ENCODE data around the gene SH2D3A. TPM values are rescaled to one million over a fixed set of nuclear protein-coding genes. Genes with fewer than 3 reads are reported as not detected.

The SH2D3A gene
- total RNA-seq, 1 experiment from 2014 or later: 17.9 TPM

DNA sequence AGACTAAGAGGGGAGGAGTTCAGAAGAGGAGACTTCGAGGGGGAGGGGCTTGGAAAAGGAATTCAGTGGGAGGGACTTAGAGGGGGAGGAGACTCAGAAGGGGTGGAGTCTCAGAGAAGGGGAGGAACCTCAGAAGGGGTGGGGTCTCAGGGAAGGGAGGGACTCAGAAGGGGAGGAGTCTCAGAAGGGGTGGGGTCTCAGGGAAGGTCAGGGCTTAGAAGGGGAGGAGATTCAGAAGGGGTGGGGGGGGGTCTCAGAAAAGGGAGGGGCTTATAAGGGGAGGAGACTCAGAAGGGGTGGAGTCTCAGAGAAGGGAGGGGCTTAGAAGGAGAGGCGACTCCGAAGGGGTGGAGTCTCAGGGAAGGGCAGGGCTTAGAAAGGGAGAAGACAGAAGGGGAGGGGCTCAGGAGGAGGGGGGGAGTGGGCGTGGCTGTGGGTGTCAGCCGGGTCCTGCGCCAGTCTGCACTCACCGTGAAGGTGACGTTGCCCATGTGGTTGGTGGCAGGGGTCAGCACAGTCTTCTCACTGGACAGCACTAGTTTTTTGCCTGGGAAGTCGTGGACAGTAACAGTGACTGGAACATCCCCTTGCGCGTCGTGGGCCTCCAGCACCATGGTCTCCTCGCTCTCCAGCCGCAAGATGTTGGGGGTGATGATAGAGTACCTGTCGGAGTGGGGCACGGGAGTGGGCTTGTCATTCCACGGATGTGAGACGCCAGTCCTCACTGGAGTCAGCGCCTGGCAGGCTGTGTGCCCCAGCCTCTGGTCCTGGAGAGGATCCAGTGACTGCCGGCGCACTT, 48.3 kb downstream of the SH2D3A start:
- DNase-seq: peak; percentile 95
- Histone ChIP-seq H2AK5ac (ENCODE audit: insufficient read length, low read length) (no peak overlapping the region), H3K79me1 (ENCODE audit: insufficient read depth, low read depth, low read length, poor library complexity, severe bottlenecking) (no peaks in the 10 kb centered on the region), H2BK20ac (ENCODE audit: low read depth, low read length, poor library complexity, severe bottlenecking) (no peak overlapping the region), H4K8ac (replicated peaks; ENCODE audit: insufficient read length, low read depth, low read length) (no peak overlapping the region), H3K23ac (ENCODE audit: insufficient read length, low read depth, low read length) (no peak overlapping the region), H2BK12ac (ENCODE audit: insufficient read length, low read depth, low read length) (no peak overlapping the region), H3K18ac (ENCODE audit: insufficient read length, low read depth, low read length) (no peak overlapping the region), H4K20me1 (ENCODE audit: control insufficient read depth, insufficient read depth, insufficient read length) (no peaks in the 10 kb centered on the region), H3K79me2 (ENCODE audit: insufficient read depth, low read length) (no peaks in the 10 kb centered on the region), H3K4me1 (ENCODE audit: insufficient read depth, low read length) (no peaks in the 10 kb centered on the region; the same call in 1 of the 2 replicates), H3K27ac (ENCODE audit: insufficient read length, low read depth, low read length) (no peak overlapping the region), H4K91ac (ENCODE audit: insufficient read length, low read depth, low read length) (no peak overlapping the region), H3K14ac (ENCODE audit: insufficient read depth, low read length) (no peak overlapping the region), H3K23me2 (ENCODE audit: insufficient read length, low read depth, low read length, poor library complexity, severe bottlenecking) (no peaks in the 10 kb centered on the region), H3K9ac (ENCODE audit: extremely low read depth, insufficient read length, low read length) (no peak overlapping the region), H2BK5ac (ENCODE audit: insufficient read length, low read length) (no peak overlapping the region), H2AFZ (ENCODE audit: low read length) (no peak overlapping the region), H3K56ac (ENCODE audit: insufficient read length, low read depth, low read length) (no peak overlapping the region), H3K9me3 (ENCODE audit: control insufficient read depth, low read depth, low read length) (no peaks in the 10 kb centered on the region), H3T11ph (ENCODE audit: low read length) (no peak overlapping the region), H3K4ac (ENCODE audit: low read depth, low read length) (no peak overlapping the region), H3K4me2 (ENCODE audit: insufficient read depth, insufficient read length, low read length) (no peak overlapping the region), H2BK120ac (ENCODE audit: low read depth, low read length, poor library complexity, severe bottlenecking) (no peak overlapping the region), H2BK15ac (ENCODE audit: low read depth, low read length) (no peak overlapping the region), H4K5ac (ENCODE audit: insufficient read length, low read depth, low read length) (no peak overlapping the region), H3K27me3 (ENCODE audit: insufficient read depth, low read length) (no peaks in the 10 kb centered on the region)
- peaks cover 0 to 4% (median 3%) of the 10 kb centered on the region in 3 experiments; a peak in 2 of 7 replicates for H3K36me3 Mint-ChIP-seq (ENCODE audit: insufficient read depth in 1 of 3, low read depth in 3 of 3)
- H3K4me3 Mint-ChIP-seq: peak overlapping the region in 1 of 2 experiments; percentile 20; a peak in 1 of 5 replicates
- TF ChIP-seq, protein P1, sequence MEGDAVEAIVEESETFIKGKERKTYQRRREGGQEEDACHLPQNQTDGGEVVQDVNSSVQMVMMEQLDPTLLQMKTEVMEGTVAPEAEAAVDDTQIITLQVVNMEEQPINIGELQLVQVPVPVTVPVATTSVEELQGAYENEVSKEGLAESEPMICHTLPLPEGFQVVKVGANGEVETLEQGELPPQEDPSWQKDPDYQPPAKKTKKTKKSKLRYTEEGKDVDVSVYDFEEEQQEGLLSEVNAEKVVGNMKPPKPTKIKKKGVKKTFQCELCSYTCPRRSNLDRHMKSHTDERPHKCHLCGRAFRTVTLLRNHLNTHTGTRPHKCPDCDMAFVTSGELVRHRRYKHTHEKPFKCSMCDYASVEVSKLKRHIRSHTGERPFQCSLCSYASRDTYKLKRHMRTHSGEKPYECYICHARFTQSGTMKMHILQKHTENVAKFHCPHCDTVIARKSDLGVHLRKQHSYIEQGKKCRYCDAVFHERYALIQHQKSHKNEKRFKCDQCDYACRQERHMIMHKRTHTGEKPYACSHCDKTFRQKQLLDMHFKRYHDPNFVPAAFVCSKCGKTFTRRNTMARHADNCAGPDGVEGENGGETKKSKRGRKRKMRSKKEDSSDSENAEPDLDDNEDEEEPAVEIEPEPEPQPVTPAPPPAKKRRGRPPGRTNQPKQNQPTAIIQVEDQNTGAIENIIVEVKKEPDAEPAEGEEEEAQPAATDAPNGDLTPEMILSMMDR (conservative IDR thresholded peaks at IDR 0.05): no peak
- no peak overlapping the region for H3K27ac Mint-ChIP-seq
- peaks cover 4 to 6% of the 10 kb centered on the region in 2 experiments; a peak in 4 of 5 replicates for H3K9me3 Mint-ChIP-seq
- WGBS (ENCODE audit: extremely low coverage, insufficient read length, low lambda C conversion rate): no CpG with 5 or more reads among the region's 21 CpGs
- peaks cover 8% of the 10 kb centered on the region for H3K27me3 Mint-ChIP-seq (ENCODE audit: low read depth)
- H3K4me1 Mint-ChIP-seq: peaks cover 6 to 34% of the 10 kb centered on the region in 2 experiments
